Muscle of leg (tissue), 11 donors: Measurements from ENCODE around the gene OR6J1. TPM values are rescaled to one million over a fixed set of nuclear protein-coding genes. Genes with fewer than 3 reads are reported as not detected.

Experiments
- DNase-seq: peaks from one replicate; pipeline ENCODE4 v3.0.0; 2013
- H3K27ac ChIP-seq: one replicate; pipeline ENCODE4 v1.5.1; 2013; ENCODE audit warnings: mild to moderate bottlenecking, low read length, control low read depth
- H3K27me3 ChIP-seq: one replicate; pipeline ENCODE4 v1.6.1; 2013; ENCODE audit warnings: low read length; ENCODE audit not compliant: control insufficient read depth, insufficient read depth
- H3K36me3 ChIP-seq: one replicate; pipeline ENCODE4 v1.6.1; 2013; ENCODE audit warnings: low read length; ENCODE audit not compliant: control insufficient read depth, insufficient read depth
- H3K4me1 ChIP-seq: one replicate; pipeline ENCODE4 v1.6.1; 2013; ENCODE audit warnings: low read length; ENCODE audit not compliant: control insufficient read depth, insufficient read depth
- H3K4me3 ChIP-seq: one replicate; pipeline ENCODE4 v1.5.1; 2013; ENCODE audit warnings: low read length, control low read depth
- H3K9me3 ChIP-seq: replicated peaks from 2 replicates; pipeline ENCODE4 v1.6.1; 2013; ENCODE audit warnings: low read depth, low read length; ENCODE audit not compliant: control insufficient read depth
- whole genome bisulfite sequencing: methylation state at CpG from one replicate; pipeline ENCODE4 v1.1.5; 2013; ENCODE audit warnings: missing lambda C conversion rate; ENCODE audit not compliant: insufficient coverage; 5-methylcytosine and 5-hydroxymethylcytosine counted together
- polyA plus RNA-seq, 8 donors: library from polyadenylated mRNA; unstranded; fragments of 120-200 nt; gene quantifications; one replicate each; pipeline versions ENCODE4 v1.2.1 to v1.2.3, GENCODE V29; 2013; ENCODE audit warnings: inconsistent platforms in 1 of 8, low replicate concordance in 1 of 8; ENCODE audit not compliant: insufficient read length in 8 of 8, insufficient read depth in 1 of 8
- total RNA-seq: library from RNA; stranded (reverse); fragments of 120-200 nt; gene quantifications from one replicate; pipeline ENCODE4 v1.2.4, GENCODE V29; 2013

Gene OR6J1
- total and polyA plus RNA-seq, 9 donors, result 0.06 to 0.14 (median 0.09) TPM; not detected in 1

- no peaks in the 10 kb centered on the region for H3K9me3 ChIP-seq
- no peak overlapping the region for H3K27ac ChIP-seq
- no peak for DNase-seq
- H3K4me1 ChIP-seq, result no peaks in the 10 kb centered on the region
- 56% methylated on average over 1 of the region's 1 CpG for WGBS
- H3K4me3 ChIP-seq, result no peak overlapping the region
- H3K36me3 ChIP-seq, result no peaks in the 10 kb centered on the region
- no peaks in the 10 kb centered on the region for H3K27me3 ChIP-seq
Observed at GRCh38 chr14:22668863-22669262, 24.7 kb upstream of the OR6J1 start.

GRCh38 chr14:22668417-22668816 lies 24.3 kb upstream of the OR6J1 start:
- DNase-seq, result no peak
- Histone ChIP-seq H3K27ac (no peak overlapping the region), H3K4me1 (no peaks in the 10 kb centered on the region), H3K36me3 (no peaks in the 10 kb centered on the region), H3K4me3 (no peak overlapping the region), H3K9me3 (no peaks in the 10 kb centered on the region), H3K27me3 (no peaks in the 10 kb centered on the region)

GRCh38 chr14:22667881-22668280 lies 23.7 kb upstream of the OR6J1 start:
- no peaks in the 10 kb centered on the region for H3K9me3 ChIP-seq
- no peaks in the 10 kb centered on the region for H3K36me3 ChIP-seq
- no peak for DNase-seq
- H3K27me3 ChIP-seq, result no peaks in the 10 kb centered on the region
- no peak overlapping the region for H3K4me3 ChIP-seq
- no CpG with 5 or more reads among the region's 3 CpGs for WGBS
- no peak overlapping the region for H3K27ac ChIP-seq
- no peaks in the 10 kb centered on the region for H3K4me1 ChIP-seq

GRCh38 chr14:22666203-22666893 lies 22.2 kb upstream of the OR6J1 start:
- WGBS, result 18% methylated on average over 1 of the region's 5 CpGs
- Histone ChIP-seq H3K36me3 (no peaks in the 10 kb centered on the region), H3K27me3 (no peaks in the 10 kb centered on the region), H3K27ac (no peak overlapping the region), H3K9me3 (no peaks in the 10 kb centered on the region), H3K4me1 (no peaks in the 10 kb centered on the region), H3K4me3 (no peak overlapping the region)
- peak; percentile 75 for DNase-seq

- no peaks in the 10 kb centered on the region for H3K9me3 ChIP-seq
- 17% methylated on average over 1 of the region's 6 CpGs for WGBS
- no peaks in the 10 kb centered on the region for H3K36me3 ChIP-seq
- no peak overlapping the region for H3K27ac ChIP-seq
- H3K4me3 ChIP-seq, result no peak overlapping the region
- no peaks in the 10 kb centered on the region for H3K27me3 ChIP-seq
- H3K4me1 ChIP-seq, result no peaks in the 10 kb centered on the region
- DNase-seq, result no peak
Observed at GRCh38 chr14:22664261-22664660, 20.1 kb upstream of the OR6J1 start.

GRCh38 chr14:22660654-22661053 lies 16.5 kb upstream of the OR6J1 start:
- 100% methylated on average over 1 of the region's 4 CpGs for WGBS
- no peak overlapping the region for H3K27ac ChIP-seq

GRCh38 chr14:22658946-22659345 lies 14.8 kb upstream of the OR6J1 start:
- peaks cover 6% of the 10 kb centered on the region for H3K4me1 ChIP-seq
- H3K27ac ChIP-seq, result no peak overlapping the region
- H3K4me3 ChIP-seq, result no peak overlapping the region
- H3K27me3 ChIP-seq, result no peaks in the 10 kb centered on the region
- DNase-seq, result no peak
- WGBS, result 55% methylated on average over 1 of the region's 1 CpG
- no peaks in the 10 kb centered on the region for H3K9me3 ChIP-seq
- H3K36me3 ChIP-seq, result no peaks in the 10 kb centered on the region

More at GRCh38 chr14:22660654-22661053, 16.5 kb upstream of the OR6J1 start:
- Histone ChIP-seq H3K4me1 (peaks cover 6% of the 10 kb centered on the region), H3K9me3 (no peaks in the 10 kb centered on the region), H3K4me3 (no peak overlapping the region), H3K27me3 (no peaks in the 10 kb centered on the region), H3K36me3 (no peaks in the 10 kb centered on the region)
- no peak for DNase-seq

GRCh38 chr14:22657861-22658260 lies 13.7 kb upstream of the OR6J1 start:
- Histone ChIP-seq H3K9me3 (no peaks in the 10 kb centered on the region), H3K4me1 (peaks cover 6% of the 10 kb centered on the region), H3K27me3 (no peaks in the 10 kb centered on the region), H3K27ac (no peak overlapping the region), H3K4me3 (no peak overlapping the region), H3K36me3 (no peaks in the 10 kb centered on the region)
- no CpG with 5 or more reads among the region's 1 CpG for WGBS
- DNase-seq, result peak; percentile 41

- peak; percentile 30 for DNase-seq
- Histone ChIP-seq H3K4me1 (peaks cover 6% of the 10 kb centered on the region), H3K4me3 (no peak overlapping the region), H3K27ac (no peak overlapping the region), H3K27me3 (no peaks in the 10 kb centered on the region), H3K36me3 (no peaks in the 10 kb centered on the region), H3K9me3 (no peaks in the 10 kb centered on the region)
- 14% methylated on average over 1 of the region's 8 CpGs for WGBS
Observed at GRCh38 chr14:22656945-22657731, 13.0 kb upstream of the OR6J1 start.

GRCh38 chr14:22656226-22656625 lies 12.1 kb upstream of the OR6J1 start:
- H3K27ac ChIP-seq, result no peak overlapping the region
- DNase-seq, result no peak
- peaks cover 6% of the 10 kb centered on the region for H3K4me1 ChIP-seq
- no peaks in the 10 kb centered on the region for H3K27me3 ChIP-seq
- H3K36me3 ChIP-seq, result no peaks in the 10 kb centered on the region
- no peak overlapping the region for H3K4me3 ChIP-seq
- WGBS, result 55% methylated on average over 2 of the region's 2 CpGs
- H3K9me3 ChIP-seq, result no peaks in the 10 kb centered on the region
